GM12891 (cell line): Measurements from ENCODE around the gene BTAF1.

Experiments
- POLR2A ChIP-seq: IDR thresholded peaks from 2 replicates; pipeline ENCODE4 v1.6.1; 2011; ENCODE audit warnings: low read depth, low read length, control low read depth
- POLR2AphosphoS5 ChIP-seq: IDR thresholded peaks from 2 replicates; pipeline ENCODE4 v1.6.1; 2011; ENCODE audit warnings: low read depth, low read length, control low read depth
- POU2F2 ChIP-seq: IDR thresholded peaks from 2 replicates; pipeline ENCODE4 v1.6.1; 2011; ENCODE audit warnings: low read depth, mild to moderate bottlenecking, control low read depth, low read length, moderate library complexity
- SPI1 ChIP-seq: IDR thresholded peaks from 2 replicates; pipeline ENCODE4 v1.6.1; 2011; ENCODE audit warnings: low read depth, low read length, control low read depth
- TAF1 ChIP-seq: IDR thresholded peaks from 2 replicates; pipeline ENCODE4 v1.6.1; 2011; ENCODE audit warnings: low read depth, low read length, control low read depth

GRCh38 chr10:92064506-92064905 lies 140.9 kb downstream of the BTAF1 start:
- TF ChIP-seq POLR2A (no peak), POLR2AphosphoS5 (no peak), TAF1 (no peak), SPI1 (no peak), POU2F2 (no peak)
